Activated CD4-positive, alpha-beta T cell treated with anti-CD3 and anti-CD28 coated beads, Interleukin-2, amount 50 U/mL, for 1 hour (primary cell): Measurements from ENCODE around the gene SLC34A2.
"Not testable (repeated sequence)": the region's sequence is repeated elsewhere in the genome, so short reads cannot be mapped to it uniquely, and the experiment has no call there.

Experiments
- DNase-seq: peaks from one replicate; pipeline ENCODE4 v3.0.0-alpha.2; 2020

SLC34A2 gene

GRCh38 chr4:25654971-25655963, at the start of gene SLC34A2:
Gene SLC34A2, plus strand, starts transcription at chr4:25655851. Its CDS starts 6,650 bp downstream, at chr4:25662501.
- no peak for DNase-seq

DNA sequence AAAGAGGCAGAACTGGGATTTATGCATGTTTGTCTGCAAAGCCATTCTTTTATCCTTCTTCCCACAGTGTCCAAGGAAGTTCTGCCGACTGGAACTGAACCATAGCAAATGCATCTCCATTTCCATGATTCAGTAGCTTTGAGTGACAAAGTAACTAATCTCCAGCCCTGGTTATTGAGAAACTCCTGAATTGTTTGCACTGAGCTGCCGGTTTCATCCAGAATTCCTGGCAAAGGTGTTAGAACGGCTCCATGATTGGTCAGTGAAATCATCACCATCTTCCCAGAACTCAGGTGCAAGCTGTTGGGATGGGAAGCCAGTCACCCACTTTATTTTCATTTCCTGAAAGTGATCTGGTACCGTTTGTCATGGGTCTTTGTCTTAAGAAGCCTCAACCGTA, 47.0 kb upstream of the SLC34A2 start:
- no peak for DNase-seq

DNA sequence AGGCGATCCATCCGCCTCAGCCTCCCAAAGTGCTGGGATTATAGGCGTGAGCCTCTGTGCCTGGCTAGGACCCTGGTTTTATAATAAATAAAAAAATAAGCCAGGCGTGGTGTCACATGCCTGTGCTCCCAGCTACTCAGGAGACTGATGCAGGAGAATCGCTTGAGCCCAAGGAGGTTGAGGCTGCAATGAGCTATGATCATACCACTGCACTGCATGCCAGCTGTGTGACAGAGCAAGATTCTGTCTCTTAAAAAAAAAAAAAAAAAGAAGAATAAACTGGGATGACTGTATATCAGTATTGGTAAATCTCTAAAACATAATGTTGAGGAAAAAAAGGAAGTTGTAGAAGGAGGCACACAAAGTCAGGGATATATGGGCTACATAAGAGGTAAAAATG, 45.7 kb upstream of the SLC34A2 start:
- no peak for DNase-seq

- not testable (repeated sequence) for DNase-seq
These were observed 42.0 kb upstream of the SLC34A2 start for GRCh38 chr4:25613613-25614012.

DNA sequence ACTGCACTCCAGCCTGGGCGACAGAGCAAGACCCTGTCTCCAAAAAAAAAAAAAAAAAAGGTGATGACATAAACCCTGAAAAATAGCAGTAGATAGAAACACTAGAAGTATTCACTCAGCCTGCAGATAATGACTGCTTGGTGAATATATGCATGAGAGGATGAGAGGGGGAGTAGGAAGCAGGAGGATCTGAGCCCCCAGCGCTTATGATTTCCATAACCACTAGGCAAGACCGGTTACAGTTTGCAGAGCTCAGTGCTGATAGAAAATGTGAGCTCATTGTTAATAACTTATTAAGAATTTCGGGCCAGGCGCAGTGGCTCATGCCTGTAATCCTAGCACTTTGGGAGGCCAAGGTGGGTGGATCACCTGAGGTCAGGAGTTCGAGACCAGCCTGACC, 40.8 kb upstream of the SLC34A2 start:
- DNase-seq, result no peak

GRCh38 chr4:25621027-25621930, 34.4 kb upstream of the SLC34A2 start:
- no peak for DNase-seq

DNA sequence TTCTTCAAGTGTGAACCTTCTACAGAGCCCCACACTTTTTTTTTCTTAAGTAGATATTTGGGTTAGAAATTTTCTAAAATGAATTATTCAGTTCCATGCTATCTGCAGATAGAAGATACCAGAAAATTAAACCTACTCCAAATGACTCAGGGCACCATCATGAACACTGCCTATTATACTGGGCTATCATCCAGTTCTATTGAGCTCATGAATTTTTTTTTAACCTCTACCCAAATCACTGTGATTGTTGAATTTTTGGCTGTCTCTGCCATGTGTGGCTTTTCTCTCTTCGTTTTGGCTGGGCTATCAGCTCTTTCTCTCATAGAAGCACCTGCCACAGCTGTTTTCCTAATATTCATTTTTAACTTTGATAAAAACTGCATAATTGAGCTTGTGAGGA, 31.0 kb upstream of the SLC34A2 start:
- no peak for DNase-seq

- no peak for DNase-seq
These were observed 27.2 kb upstream of the SLC34A2 start for GRCh38 chr4:25628451-25628850.

- DNase-seq, result no peak
These were observed 23.5 kb upstream of the SLC34A2 start for GRCh38 chr4:25632135-25632534.

- no peak for DNase-seq
These were observed 22.1 kb upstream of the SLC34A2 start for GRCh38 chr4:25633541-25633940.

- no peak for DNase-seq
These were observed 20.1 kb upstream of the SLC34A2 start for GRCh38 chr4:25635501-25635900.

DNA sequence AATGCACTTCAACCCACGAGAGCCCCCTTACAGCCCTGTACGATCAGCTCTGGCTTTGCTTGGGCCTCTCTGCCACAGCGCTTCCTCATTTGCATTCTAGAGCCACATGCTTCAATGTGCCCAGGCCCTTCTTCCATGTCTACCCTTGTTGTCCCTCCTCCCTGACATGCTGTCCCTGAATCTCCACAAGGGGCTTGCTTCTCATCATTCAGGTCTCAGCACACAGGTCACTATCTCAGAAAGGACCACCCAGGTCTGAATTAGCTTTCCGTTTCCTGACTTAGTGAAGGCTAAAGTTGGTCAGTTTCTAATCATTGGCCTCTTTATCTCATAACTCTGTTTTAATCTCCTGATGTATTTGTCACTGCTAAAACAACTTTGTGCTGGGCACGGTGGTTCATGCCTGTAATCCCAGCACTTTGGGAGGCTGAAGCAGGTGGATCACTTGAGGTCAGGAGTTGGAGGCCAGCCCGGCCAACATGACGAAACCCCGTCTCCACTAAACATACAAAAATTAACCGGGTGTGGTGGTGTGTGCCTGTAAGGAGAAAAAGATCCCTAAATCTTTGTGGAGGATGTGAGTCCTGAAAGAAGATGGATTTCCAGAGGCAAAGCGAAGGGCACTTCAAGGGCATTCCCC, 17.9 kb upstream of the SLC34A2 start:
- DNase-seq, result no peak

- no peak for DNase-seq
These were observed 17.4 kb upstream of the SLC34A2 start for GRCh38 chr4:25638221-25638601.

DNA sequence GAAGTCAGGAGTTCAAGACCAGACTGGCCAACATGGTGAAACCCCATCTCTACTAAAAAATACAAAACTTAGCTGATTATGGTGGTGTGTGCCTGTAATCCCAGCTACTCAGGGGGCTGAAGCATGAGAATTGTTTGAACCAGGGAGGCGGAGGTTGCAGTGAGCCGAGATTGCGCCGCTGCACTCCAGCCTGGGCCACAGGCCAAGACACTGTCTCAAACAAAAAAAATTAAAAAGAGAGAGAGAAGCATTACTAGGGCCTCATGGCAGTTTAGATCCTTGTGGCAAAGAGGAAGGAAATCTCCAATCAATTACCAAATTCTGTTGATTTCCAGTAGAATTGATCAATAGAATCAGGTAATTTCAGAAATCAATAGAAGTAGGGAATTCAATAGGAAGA, 16.8 kb upstream of the SLC34A2 start:
- DNase-seq, result no peak

DNA sequence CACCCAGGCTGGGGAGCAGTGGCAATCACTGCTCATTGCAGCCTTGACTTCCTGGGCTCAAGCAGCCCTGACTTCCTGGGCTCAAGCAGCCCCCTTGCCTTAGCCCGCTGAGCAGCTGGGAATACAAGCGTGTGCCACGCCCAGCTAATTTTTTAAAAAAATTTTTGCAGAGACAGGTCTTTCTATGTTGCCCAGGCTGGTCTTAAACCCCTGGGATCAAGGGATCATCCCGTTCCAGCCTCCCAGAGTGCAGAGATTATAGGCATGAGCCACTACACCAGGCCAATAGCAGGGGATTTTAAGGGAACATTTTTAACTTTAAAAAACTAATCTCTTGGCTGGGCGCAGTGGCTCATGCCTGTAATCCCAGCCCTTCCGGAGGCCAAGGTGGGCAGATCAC, 5.3 kb upstream of the SLC34A2 start:
- DNase-seq, result no peak

GRCh38 chr4:25651682-25652081, 4.0 kb upstream of the SLC34A2 start:
- DNase-seq, result no peak

DNA sequence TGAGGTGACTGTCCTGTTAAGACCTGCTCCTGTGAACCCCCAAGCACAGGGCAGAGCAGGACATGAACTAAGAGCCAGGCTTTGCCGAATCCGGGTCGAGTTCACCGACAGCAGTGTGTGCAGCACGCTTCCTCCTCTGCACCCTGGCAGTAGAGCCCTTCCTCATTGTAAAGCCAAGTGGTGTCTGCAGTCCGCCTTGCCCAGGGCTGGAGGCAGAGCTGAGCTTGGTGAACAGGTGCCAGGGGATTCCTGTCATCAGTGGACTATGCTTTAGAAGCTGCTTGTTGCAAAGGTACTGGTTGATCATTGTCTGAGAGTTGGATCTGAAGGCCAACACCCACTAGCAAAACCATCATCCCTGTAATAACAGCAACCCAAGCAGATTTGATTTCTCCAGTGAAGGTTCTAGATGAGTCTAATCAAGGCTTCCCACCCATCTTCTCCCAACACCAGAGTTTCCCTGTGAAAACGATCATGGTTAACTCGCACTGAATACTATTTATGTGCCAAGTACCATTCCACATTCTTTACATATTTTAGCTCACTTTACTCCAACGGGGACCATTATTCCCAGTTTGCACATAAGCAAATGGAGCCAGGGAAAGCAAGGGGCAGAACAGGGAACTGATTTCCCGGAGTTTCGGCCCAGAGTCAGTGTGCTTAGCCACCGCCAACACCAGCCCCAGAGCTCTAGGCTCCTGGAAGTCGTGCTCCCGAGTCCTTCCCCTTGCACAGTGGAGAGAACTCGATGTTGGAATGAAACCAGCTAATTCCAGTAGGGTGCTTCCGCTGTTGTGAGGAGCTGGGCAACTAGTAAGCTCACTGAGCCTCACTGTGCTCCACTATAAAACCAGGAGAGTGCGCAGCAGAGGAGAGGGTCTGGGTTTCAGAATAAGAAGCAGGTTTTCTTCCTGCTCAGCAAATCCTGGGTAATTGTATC, 1.4 kb upstream of the SLC34A2 start:
- DNase-seq, result no peak

GRCh38 chr4:25656031-25656430, 380 bp downstream of the SLC34A2 start:
- no peak for DNase-seq

- DNase-seq, result no peak
These were observed 2.7 kb downstream of the SLC34A2 start for GRCh38 chr4:25658357-25658771.

- no peak for DNase-seq
These were observed 3.1 kb downstream of the SLC34A2 start for GRCh38 chr4:25658777-25659176.

DNA sequence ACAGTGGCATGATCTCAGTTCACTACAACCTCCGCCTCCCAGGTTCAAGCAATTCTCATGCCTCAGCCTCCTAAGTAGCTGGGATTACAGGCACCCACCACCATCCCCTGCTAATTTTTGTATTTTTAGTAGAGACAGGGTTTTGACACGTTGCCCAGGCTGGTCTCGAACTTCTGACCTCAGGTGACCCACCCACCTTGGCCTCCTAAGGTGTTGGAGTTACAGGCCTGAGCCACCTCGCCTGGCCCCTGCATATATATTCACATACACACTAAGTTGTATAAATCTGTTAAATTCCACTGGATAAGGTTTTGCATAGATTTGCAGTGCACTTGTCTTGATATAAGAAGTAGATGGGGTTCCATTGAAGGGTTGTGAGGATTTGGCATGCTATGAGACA, 5.8 kb downstream of the SLC34A2 start:
- DNase-seq, result not testable (repeated sequence)

DNA sequence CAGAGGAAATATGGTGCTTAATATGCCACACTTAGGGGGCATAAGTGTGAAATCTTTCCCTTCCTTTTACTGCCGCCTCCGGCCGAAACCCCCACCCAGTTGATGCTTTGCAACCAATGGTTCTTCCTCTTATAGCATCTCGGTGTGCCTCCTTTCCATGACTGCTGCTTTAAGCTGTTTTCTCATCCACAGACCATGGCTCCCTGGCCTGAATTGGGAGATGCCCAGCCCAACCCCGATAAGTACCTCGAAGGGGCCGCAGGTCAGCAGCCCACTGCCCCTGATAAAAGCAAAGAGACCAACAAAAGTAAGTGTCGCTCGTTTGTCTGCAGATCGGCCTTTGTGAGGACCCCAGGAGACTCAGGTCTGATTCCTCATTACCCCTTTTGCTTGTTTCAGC, 6.7 kb downstream of the SLC34A2 start:
- no peak for DNase-seq
